GM21737 (cell line): ENCODE results near the gene FOXK1.

Experiments used
- ATAC-seq: cut with Tn5 transposase; IDR thresholded peaks from one replicate; pipeline ENCODE4 v1.9.1; 2021; ENCODE audit warnings: mild to moderate bottlenecking, moderate library complexity; ENCODE audit not compliant: unreplicated experiment

FOXK1 gene

DNA sequence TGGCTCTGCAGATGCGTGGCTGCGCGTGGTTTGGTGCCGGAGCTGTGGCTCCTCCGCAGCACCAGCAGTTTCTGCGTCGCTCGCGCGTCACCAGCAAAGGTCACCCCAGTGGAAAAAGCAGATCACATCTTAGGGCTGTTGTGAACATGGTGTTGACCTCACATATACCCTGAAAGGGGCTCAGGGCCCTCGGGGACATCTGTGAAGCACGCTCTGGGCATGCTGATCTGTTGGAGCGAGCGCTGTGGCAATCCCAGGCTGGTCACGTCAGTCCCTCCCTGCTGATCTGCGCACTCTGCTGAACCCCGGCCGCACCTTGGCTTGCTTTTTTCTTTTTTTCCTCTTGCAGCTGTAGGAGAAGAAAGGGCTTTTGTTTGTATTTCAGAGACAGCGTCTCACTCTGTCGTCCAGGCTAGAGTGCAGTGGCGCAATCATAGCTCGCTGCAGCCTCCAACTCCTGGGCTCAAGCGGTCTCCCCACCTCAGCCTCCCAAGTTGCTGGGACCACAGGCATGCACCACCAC, 60.0 kb downstream of the FOXK1 start:
- ATAC-seq: no peak

DNA sequence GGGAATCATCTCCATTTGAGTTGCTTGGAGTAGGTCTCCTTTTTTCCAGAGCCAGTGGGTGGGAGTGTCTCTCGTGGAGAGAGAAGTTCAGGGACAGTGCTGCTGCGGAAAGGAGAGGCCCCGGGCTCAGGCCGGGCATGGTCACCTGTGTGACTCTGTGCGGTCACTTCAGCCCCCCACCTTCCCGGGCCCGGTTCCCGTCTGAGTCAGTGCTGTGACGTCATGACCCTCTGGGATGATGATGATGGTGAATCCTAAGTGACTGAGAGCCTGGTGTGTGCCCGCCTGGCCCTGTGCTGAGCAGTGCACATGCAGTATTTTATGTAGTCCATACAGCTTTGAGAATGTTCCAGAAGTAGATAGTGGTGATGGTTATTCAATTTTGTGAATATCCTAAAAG, 60.8 kb downstream of the FOXK1 start:
- ATAC-seq: no peak

- peak; percentile 64 for ATAC-seq
Observed at GRCh38 chr7:4744391-4745264, 62.5 kb downstream of the FOXK1 start.

- no peak for ATAC-seq
Observed at GRCh38 chr7:4745265-4745919, 63.3 kb downstream of the FOXK1 start.

DNA sequence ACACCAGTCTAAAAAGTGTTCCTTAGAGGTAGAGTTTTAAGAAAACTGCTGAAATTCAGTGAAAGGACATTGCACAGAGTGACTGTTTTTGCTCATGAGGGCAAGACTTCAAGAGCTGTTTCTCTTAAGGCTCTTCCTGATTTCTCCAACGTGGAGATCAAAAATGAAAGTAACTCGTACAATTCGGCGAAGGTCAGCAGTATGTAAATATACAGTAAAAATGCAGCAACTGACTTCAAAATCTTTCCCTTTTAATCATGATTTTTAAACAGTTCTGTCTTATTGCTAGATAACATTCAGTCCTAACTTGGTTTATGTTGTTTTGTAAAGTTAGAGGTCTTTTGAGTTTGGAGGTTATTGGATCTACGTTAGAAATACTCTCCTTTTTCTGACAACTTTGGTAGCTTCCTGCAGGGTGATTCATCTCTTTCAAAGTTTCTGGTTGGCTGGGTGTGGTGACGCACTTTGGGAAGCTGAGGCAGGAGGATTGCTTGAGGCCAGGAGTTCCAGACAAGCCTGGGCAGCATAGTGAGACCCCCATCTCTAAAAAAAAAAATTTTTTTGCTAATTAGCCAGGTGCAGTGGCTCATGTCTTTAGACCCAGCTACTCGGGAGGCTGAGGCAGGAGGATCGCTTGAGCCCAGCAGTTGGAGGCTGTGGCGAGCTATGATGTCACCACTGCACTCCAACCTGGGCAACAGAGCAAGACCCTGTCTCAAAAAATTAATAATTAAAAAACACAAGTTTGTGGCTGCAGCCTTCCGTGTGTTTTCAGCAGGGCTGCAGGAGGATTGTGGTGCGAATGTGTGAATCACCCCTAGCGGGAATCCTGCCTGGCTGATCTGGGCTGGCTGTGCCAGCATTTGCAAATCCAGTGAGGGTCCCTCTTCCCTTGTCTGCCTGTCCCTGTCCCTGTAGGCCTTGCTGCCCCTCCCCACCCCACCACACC, 64.2 kb downstream of the FOXK1 start:
- no peak for ATAC-seq

- ATAC-seq: no peak
Observed at GRCh38 chr7:4747013-4747412, 64.9 kb downstream of the FOXK1 start.

- ATAC-seq: no peak
Observed at GRCh38 chr7:4747746-4748145, 65.7 kb downstream of the FOXK1 start.

- ATAC-seq: no peak
Observed at GRCh38 chr7:4748231-4748681, 66.2 kb downstream of the FOXK1 start.

- ATAC-seq: no peak
Observed at GRCh38 chr7:4749363-4749762, 67.3 kb downstream of the FOXK1 start.

- ATAC-seq: no peak
Observed at GRCh38 chr7:4749798-4750197, 67.7 kb downstream of the FOXK1 start.

GRCh38 chr7:4751398-4751947, 69.4 kb downstream of the FOXK1 start:
- no peak for ATAC-seq

GRCh38 chr7:4753598-4754432, 71.7 kb downstream of the FOXK1 start:
- ATAC-seq: peak; percentile 67

GRCh38 chr7:4754433-4755010, 72.4 kb downstream of the FOXK1 start:
- ATAC-seq: no peak

- ATAC-seq: no peak
Observed at GRCh38 chr7:4755045-4755444, 73.0 kb downstream of the FOXK1 start.

DNA sequence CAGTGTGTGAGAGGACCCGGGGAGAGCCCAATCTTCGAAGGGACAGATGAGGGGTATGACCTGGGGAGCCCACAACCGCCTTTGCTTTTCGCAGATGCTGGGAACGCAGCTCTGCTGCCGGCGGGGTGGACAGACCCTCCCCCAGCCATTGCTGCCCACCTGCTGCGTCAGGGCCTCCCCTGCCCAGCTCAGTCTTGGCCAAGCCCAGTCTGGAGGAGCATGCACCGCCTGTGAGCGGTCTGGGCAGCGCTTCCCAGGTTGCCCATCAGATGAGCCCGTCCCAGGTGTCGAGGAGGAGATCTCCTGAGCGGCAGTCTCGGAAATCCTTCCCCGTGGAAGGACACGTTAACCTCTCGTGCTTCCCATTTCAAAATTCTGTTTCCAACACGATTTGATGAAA, 76.0 kb downstream of the FOXK1 start:
- ATAC-seq: no peak

DNA sequence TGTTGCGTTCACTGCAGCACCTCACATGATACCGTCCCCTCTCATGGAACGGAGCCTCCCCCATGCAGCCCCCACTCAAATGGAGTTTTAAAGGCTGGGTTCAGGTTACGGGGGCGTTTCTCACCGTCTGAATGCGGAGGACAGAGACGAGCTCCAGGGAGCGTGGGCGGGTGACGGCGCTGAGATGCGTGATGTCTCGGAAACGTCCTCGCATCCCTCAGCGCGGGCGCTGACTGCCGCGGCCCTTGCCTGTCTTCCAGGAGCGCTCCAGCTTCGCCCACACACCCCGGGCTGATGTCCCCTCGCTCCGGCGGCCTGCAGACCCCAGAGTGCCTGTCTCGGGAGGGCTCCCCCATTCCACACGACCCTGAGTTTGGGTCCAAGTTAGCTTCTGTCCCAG, 76.7 kb downstream of the FOXK1 start:
- no peak for ATAC-seq

- ATAC-seq: no peak
Observed at GRCh38 chr7:4759211-4759610, 77.1 kb downstream of the FOXK1 start.

DNA sequence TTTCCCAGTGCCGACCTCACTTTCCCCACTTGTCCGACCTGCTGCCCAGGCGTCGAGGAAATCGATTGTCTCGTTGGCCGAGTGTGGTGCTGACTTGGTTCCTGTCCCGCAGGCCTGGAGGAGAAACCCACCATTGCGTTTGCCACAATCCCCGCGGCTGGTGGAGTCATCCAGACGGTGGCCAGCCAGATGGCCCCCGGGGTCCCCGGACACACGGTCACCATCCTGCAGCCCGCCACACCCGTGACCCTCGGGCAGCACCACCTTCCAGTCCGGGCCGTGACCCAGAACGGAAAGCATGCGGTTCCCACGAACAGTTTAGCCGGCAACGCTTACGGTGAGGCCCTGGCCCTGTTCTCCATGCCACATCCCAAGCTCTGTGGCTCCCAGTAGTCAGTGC, 78.9 kb downstream of the FOXK1 start:
- no peak for ATAC-seq
